NB4 (cell line): ENCODE measurements around the gene LMCD1.

Experiments used
- CTCF ChIP-seq: IDR thresholded peaks from one replicate; pipeline ENCODE4 v1.5.1; 2012; ENCODE audit warnings: low read depth, low read length
- MYC ChIP-seq: IDR thresholded peaks from 2 replicates; pipeline ENCODE4 v1.6.1; 2011; ENCODE audit warnings: low read depth, low read length
- POLR2A ChIP-seq: IDR thresholded peaks from 2 replicates; pipeline ENCODE4 v1.6.1; 2011; ENCODE audit warnings: mild to moderate bottlenecking; ENCODE audit not compliant: insufficient read length; ENCODE audit errors: extremely low read depth
- TF ChIP-seq, protein P1 (sequence below): IDR thresholded peaks from 2 replicates; pipeline ENCODE4 v1.6.1; 2011; ENCODE audit warnings: low read depth, low read length

GRCh38 chr3:8581806-8582445 lies 80.3 kb downstream of the LMCD1 start:
- TF ChIP-seq MYC (no peak), CTCF (no peak), POLR2A (no peak)
- TF ChIP-seq, protein P1, sequence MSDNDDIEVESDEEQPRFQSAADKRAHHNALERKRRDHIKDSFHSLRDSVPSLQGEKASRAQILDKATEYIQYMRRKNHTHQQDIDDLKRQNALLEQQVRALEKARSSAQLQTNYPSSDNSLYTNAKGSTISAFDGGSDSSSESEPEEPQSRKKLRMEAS = no peak
